Activated CD8-positive, alpha-beta memory T cell treated with anti-CD3 and anti-CD28 coated beads, Interleukin-2, amount 10 ng/mL, durations not matched to agents 7 days and 5 days (primary cell): ENCODE results near the gene CAGE1. TPM values are rescaled to one million over a fixed set of nuclear protein-coding genes. Genes with fewer than 3 reads are reported as not detected.

Experiments used
- ATAC-seq: fragments of 150-1000 bp; cut with Tn5 transposase; one replicate; pipeline ENCODE4 v1.10.0; 2021; ENCODE audit warnings: moderate library complexity
- CTCF ChIA-PET: fragments of 350-600 bp; sonication (Branson Sonifier 250); formaldehyde crosslinking; loops from one replicate; lab custom pipeline; 2021; ENCODE audit warnings: antibody characterized with exemption; lab: Charles Lee
- DNase-seq: peaks from one replicate; pipeline ENCODE4 v3.0.0-alpha.2; 2020
- H3K27ac Mint-ChIP-seq: one replicate; pipeline ENCODE4 v1.8.0; 2021; ENCODE audit warnings: mild to moderate bottlenecking, mixed read lengths
- H3K27me3 Mint-ChIP-seq: one replicate; pipeline ENCODE4 v1.8.0; 2021; ENCODE audit warnings: mixed read lengths
- H3K36me3 Mint-ChIP-seq: one replicate; pipeline ENCODE4 v1.8.0; 2021; ENCODE audit warnings: mild to moderate bottlenecking, mixed read lengths
- H3K4me1 Mint-ChIP-seq: one replicate; pipeline ENCODE4 v1.8.0; 2021; ENCODE audit warnings: mixed read lengths
- H3K4me3 Mint-ChIP-seq: one replicate; pipeline ENCODE4 v1.8.0; 2021; ENCODE audit warnings: mild to moderate bottlenecking, moderate library complexity, mixed read lengths
- H3K9me3 Mint-ChIP-seq: one replicate; pipeline ENCODE4 v1.8.0; 2022; ENCODE audit warnings: low read depth, mixed read lengths
- total RNA-seq, 2 experiments: library from RNA; stranded (reverse); gene quantifications; one replicate each; pipeline ENCODE4 v1.2.3, GENCODE V29; 2021

Gene CAGE1
- total RNA-seq: under 1 TPM in 1 of 2 experiments, not detected in 1; 0.18 TPM

- DNase-seq: peak; percentile 97
- H3K27me3 Mint-ChIP-seq: no peaks in the 10 kb centered on the region
Observed at GRCh38 chr6:7389451-7390225, at the start of gene CAGE1, which contains the start of gene RIOK1. Gene CAGE1, minus strand, starts transcription at chr6:7389742. Its CDS starts 2,569 bp downstream, at chr6:7387173. Gene RIOK1, plus strand, starts transcription at chr6:7389808. Its CDS starts 195 bp downstream, at chr6:7390003.

GRCh38 chr6:7439228-7439627, 49.7 kb upstream of the CAGE1 start:
- no peak for DNase-seq
- H3K4me3 Mint-ChIP-seq: no peak overlapping the region
- ATAC-seq: no peak
- H3K4me1 Mint-ChIP-seq: peaks cover 18% of the 10 kb centered on the region
- H3K9me3 Mint-ChIP-seq: no peaks in the 10 kb centered on the region
- H3K36me3 Mint-ChIP-seq: no peaks in the 10 kb centered on the region
- no peak overlapping the region for H3K27ac Mint-ChIP-seq
- CTCF ChIA-PET: interaction anchor here (1.0 to 1.1 kb wide), 2 partner anchors 10 to 13 kb away, joined by 4 read pairs; no protein-coding TSS in a partner anchor
- H3K27me3 Mint-ChIP-seq: peaks cover 4% of the 10 kb centered on the region

More at GRCh38 chr6:7389451-7390225, at the start of gene CAGE1, which contains the start of gene RIOK1:
- H3K9me3 Mint-ChIP-seq: no peaks in the 10 kb centered on the region
- peak; percentile 97 for ATAC-seq
- H3K4me1 Mint-ChIP-seq: peaks cover 43% of the 10 kb centered on the region
- CTCF ChIA-PET: interaction anchor here (1.3 to 1.7 kb wide), 3 partner anchors 20 to 114 kb away, joined by 3 to 5 read pairs (median 3); no protein-coding TSS in a partner anchor
- H3K4me3 Mint-ChIP-seq: peak within 1 kb of the TSS; percentile 90
- H3K27ac Mint-ChIP-seq: peak within 1 kb of the TSS; percentile 96
- peaks cover 20% of the 10 kb centered on the region for H3K36me3 Mint-ChIP-seq

- ATAC-seq: no peak
Observed at GRCh38 chr6:7438011-7438410, 48.5 kb upstream of the CAGE1 start.

GRCh38 chr6:7434672-7435071, 45.1 kb upstream of the CAGE1 start:
- DNase-seq: no peak
- Mint-ChIP-seq H3K4me3 (no peak overlapping the region), H3K4me1 (peaks cover 9% of the 10 kb centered on the region), H3K27ac (no peak overlapping the region), H3K27me3 (peaks cover 7% of the 10 kb centered on the region), H3K9me3 (no peaks in the 10 kb centered on the region), H3K36me3 (no peaks in the 10 kb centered on the region)
- CTCF ChIA-PET: no interaction called here
- ATAC-seq: no peak

More at GRCh38 chr6:7438011-7438410, 48.5 kb upstream of the CAGE1 start:
- H3K36me3 Mint-ChIP-seq: no peaks in the 10 kb centered on the region
- no peak overlapping the region for H3K27ac Mint-ChIP-seq
- peaks cover 18% of the 10 kb centered on the region for H3K4me1 Mint-ChIP-seq
- no peak overlapping the region for H3K4me3 Mint-ChIP-seq
- peaks cover 4% of the 10 kb centered on the region for H3K27me3 Mint-ChIP-seq
- CTCF ChIA-PET: no interaction called here
- no peaks in the 10 kb centered on the region for H3K9me3 Mint-ChIP-seq
- no peak for DNase-seq

GRCh38 chr6:7433121-7433617, 43.6 kb upstream of the CAGE1 start:
- Mint-ChIP-seq H3K27me3 (peaks cover 7% of the 10 kb centered on the region), H3K4me3 (no peak overlapping the region), H3K27ac (no peak overlapping the region), H3K36me3 (no peaks in the 10 kb centered on the region), H3K9me3 (no peaks in the 10 kb centered on the region), H3K4me1 (no peaks in the 10 kb centered on the region)
- CTCF ChIA-PET: no interaction called here
- DNase-seq: no peak
- ATAC-seq: no peak

- H3K27ac Mint-ChIP-seq: no peak overlapping the region
- no peak overlapping the region for H3K4me3 Mint-ChIP-seq
- DNase-seq (no peak), ATAC-seq (no peak)
- CTCF ChIA-PET: no interaction called here
- no peaks in the 10 kb centered on the region for H3K4me1 Mint-ChIP-seq
- no peaks in the 10 kb centered on the region for H3K36me3 Mint-ChIP-seq
- H3K9me3 Mint-ChIP-seq: no peaks in the 10 kb centered on the region
- H3K27me3 Mint-ChIP-seq: peaks cover 7% of the 10 kb centered on the region
Observed at GRCh38 chr6:7432391-7433120, 43.0 kb upstream of the CAGE1 start.

GRCh38 chr6:7431674-7432390, 42.3 kb upstream of the CAGE1 start:
- CTCF ChIA-PET: no interaction called here
- H3K36me3 Mint-ChIP-seq: no peaks in the 10 kb centered on the region
- DNase-seq (no peak), ATAC-seq (no peak)
- H3K4me1 Mint-ChIP-seq: no peaks in the 10 kb centered on the region
- H3K27me3 Mint-ChIP-seq: peaks cover 7% of the 10 kb centered on the region
- H3K4me3 Mint-ChIP-seq: no peak overlapping the region
- H3K27ac Mint-ChIP-seq: no peak overlapping the region
- H3K9me3 Mint-ChIP-seq: no peaks in the 10 kb centered on the region

- H3K4me1 Mint-ChIP-seq: no peaks in the 10 kb centered on the region
- ATAC-seq (no peak), DNase-seq (no peak)
- H3K9me3 Mint-ChIP-seq: no peaks in the 10 kb centered on the region
- H3K27me3 Mint-ChIP-seq: peaks cover 7% of the 10 kb centered on the region
- no peaks in the 10 kb centered on the region for H3K36me3 Mint-ChIP-seq
- H3K4me3 Mint-ChIP-seq: no peak overlapping the region
- CTCF ChIA-PET: no interaction called here
- H3K27ac Mint-ChIP-seq: no peak overlapping the region
Observed at GRCh38 chr6:7431313-7431673, 41.8 kb upstream of the CAGE1 start.

GRCh38 chr6:7426447-7427169, 37.1 kb upstream of the CAGE1 start:
- Mint-ChIP-seq H3K27me3 (no peaks in the 10 kb centered on the region), H3K36me3 (no peaks in the 10 kb centered on the region)
- CTCF ChIA-PET: interaction anchor here (1.1 kb wide), 1 partner anchor 13 kb away, joined by 4 read pairs; no protein-coding TSS in a partner anchor

GRCh38 chr6:7425808-7426190, 36.3 kb upstream of the CAGE1 start:
- H3K36me3 Mint-ChIP-seq: no peaks in the 10 kb centered on the region
- H3K9me3 Mint-ChIP-seq: no peaks in the 10 kb centered on the region
- H3K27me3 Mint-ChIP-seq: no peaks in the 10 kb centered on the region
- DNase-seq (no peak), ATAC-seq (no peak)
- CTCF ChIA-PET: interaction anchor here (0.7 to 1.6 kb wide), 3 partner anchors 13 to 164 kb away, joined by 3 to 4 read pairs (median 4); partner anchors contain the start of gene SNRNP48
- H3K4me1 Mint-ChIP-seq: no peaks in the 10 kb centered on the region
- no peak overlapping the region for H3K27ac Mint-ChIP-seq
- no peak overlapping the region for H3K4me3 Mint-ChIP-seq

More at GRCh38 chr6:7426447-7427169, 37.1 kb upstream of the CAGE1 start:
- H3K27ac Mint-ChIP-seq: no peak overlapping the region
- ATAC-seq (no peak), DNase-seq (no peak)
- H3K4me1 Mint-ChIP-seq: no peaks in the 10 kb centered on the region
- H3K9me3 Mint-ChIP-seq: no peaks in the 10 kb centered on the region
- no peak overlapping the region for H3K4me3 Mint-ChIP-seq

GRCh38 chr6:7424967-7425807, 35.6 kb upstream of the CAGE1 start:
- ATAC-seq: no peak
- CTCF ChIA-PET: interaction anchor here (0.7 to 1.6 kb wide), 4 partner anchors 14 to 193 kb away, joined by 3 to 4 read pairs (median 4); partner anchors contain the start of gene SNRNP48
- no peak overlapping the region for H3K4me3 Mint-ChIP-seq

More at GRCh38 chr6:7424967-7425807, 35.6 kb upstream of the CAGE1 start:
- DNase-seq: no peak
- H3K4me1 Mint-ChIP-seq: no peaks in the 10 kb centered on the region
- H3K9me3 Mint-ChIP-seq: no peaks in the 10 kb centered on the region
- no peaks in the 10 kb centered on the region for H3K36me3 Mint-ChIP-seq
- H3K27ac Mint-ChIP-seq: no peak overlapping the region
- H3K27me3 Mint-ChIP-seq: no peaks in the 10 kb centered on the region
